ENCODE measurements around the gene APBB3. TPM values are rescaled to one million over a fixed set of nuclear protein-coding genes. Genes with fewer than 3 reads are reported as not detected.
A peak's percentile ranks its signal among the peaks of the same experiment; 100 is the strongest.

Gene APBB3
- total and polyA plus RNA-seq, 9 of the 15 experiments (the other 6 are each of a cell fraction or from before 2014, with no cell fraction given) = 0.17 to 24.3 (median 9.5) TPM

GRCh38 chr5:140611020-140611521, 46.7 kb upstream of the APBB3 start (continued):
- TF ChIP-seq BHLHE40 (IDR thresholded peaks at IDR 0.05; ENCODE audit: low read length) (peak; percentile 42; the same call in 1 of the 2 replicates), ETV5 (CRISPR knock-in tag; IDR thresholded peaks at IDR 0.05; ENCODE audit: low read depth) (peak; percentile 79), CREM (IDR thresholded peaks at IDR 0.05; ENCODE audit: low read depth) (peak; percentile 42; the same call in 1 of the 2 replicates), RBM25 (IDR thresholded peaks at IDR 0.05; ENCODE audit: low read depth, low read length, severe bottlenecking) (peak; percentile 45), JUND (IDR thresholded peaks at IDR 0.05; ENCODE audit: borderline replicate concordance, low read depth, low read length) (peak; percentile 52), JUND (tag; IDR thresholded peaks at IDR 0.05; ENCODE audit: borderline replicate concordance, low read depth, low read length) (0 out of 3 replicates have a peak, but pooled peaks have one; percentile 51), TAL1 (IDR thresholded peaks at IDR 0.05) (peak; percentile 98), FUS (optimal IDR thresholded peaks at IDR 0.05; ENCODE audit: low read depth, low read length) (no peak), AFF1 (IDR thresholded peaks at IDR 0.05; ENCODE audit: low read depth in 1 of 2, partially characterized antibody in 2 of 2) (peak; percentile 43 to 84), ZNF75A (CRISPR knock-in tag; IDR thresholded peaks at IDR 0.05) (no peak), MAFG (tag; conservative IDR thresholded peaks at IDR 0.05) (no peak), MXI1 (IDR thresholded peaks at IDR 0.05; ENCODE audit: low read depth, low read length) (peak; percentile 38; the same call in 1 of the 2 replicates), PYGO2 (tag; IDR thresholded peaks at IDR 0.05) (0 out of 2 replicates have a peak, but pooled peaks have one; percentile 27), PKNOX1 (IDR thresholded peaks at IDR 0.05) (peak; percentile 60)
- TF ChIP-seq, protein P1, sequence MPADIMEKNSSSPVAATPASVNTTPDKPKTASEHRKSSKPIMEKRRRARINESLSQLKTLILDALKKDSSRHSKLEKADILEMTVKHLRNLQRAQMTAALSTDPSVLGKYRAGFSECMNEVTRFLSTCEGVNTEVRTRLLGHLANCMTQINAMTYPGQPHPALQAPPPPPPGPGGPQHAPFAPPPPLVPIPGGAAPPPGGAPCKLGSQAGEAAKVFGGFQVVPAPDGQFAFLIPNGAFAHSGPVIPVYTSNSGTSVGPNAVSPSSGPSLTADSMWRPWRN (IDR thresholded peaks at IDR 0.05; ENCODE audit: low read depth) = peak; percentile 70; the same call in 1 of the 2 replicates
- TF ChIP-seq, protein P2, sequence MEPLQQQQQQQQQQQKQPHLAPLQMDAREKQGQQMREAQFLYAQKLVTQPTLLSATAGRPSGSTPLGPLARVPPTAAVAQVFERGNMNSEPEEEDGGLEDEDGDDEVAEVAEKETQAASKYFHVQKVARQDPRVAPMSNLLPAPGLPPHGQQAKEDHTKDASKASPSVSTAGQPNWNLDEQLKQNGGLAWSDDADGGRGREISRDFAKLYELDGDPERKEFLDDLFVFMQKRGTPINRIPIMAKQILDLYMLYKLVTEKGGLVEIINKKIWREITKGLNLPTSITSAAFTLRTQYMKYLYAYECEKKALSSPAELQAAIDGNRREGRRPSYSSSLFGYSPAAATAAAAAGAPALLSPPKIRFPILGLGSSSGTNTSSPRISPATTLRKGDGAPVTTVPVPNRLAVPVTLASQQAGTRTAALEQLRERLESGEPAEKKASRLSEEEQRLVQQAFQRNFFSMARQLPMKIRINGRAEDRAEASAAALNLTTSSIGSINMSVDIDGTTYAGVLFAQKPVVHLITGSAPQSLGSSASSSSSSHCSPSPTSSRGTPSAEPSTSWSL (CRISPR knock-in tag; IDR thresholded peaks at IDR 0.05; ENCODE audit: borderline replicate concordance) = no peak

Measured in K562 (cell line).